Activated CD8-positive, alpha-beta memory T cell treated with anti-CD3 and anti-CD28 coated beads for 36 hours (primary cell): ENCODE measurements around the gene WDHD1. TPM values are rescaled to one million over a fixed set of nuclear protein-coding genes. Genes with fewer than 3 reads are reported as not detected.

Experiments used
- CTCF ChIA-PET: fragments of 350-600 bp; sonication (Branson Sonifier 250); formaldehyde crosslinking; loops from one replicate; lab custom pipeline; 2021; ENCODE audit warnings: antibody characterized with exemption; lab: Charles Lee
- POLR2A ChIA-PET: fragments of 350-600 bp; sonication (Branson Sonifier 250); formaldehyde crosslinking; loops from one replicate; lab custom pipeline; 2021; ENCODE audit warnings: antibody characterized with exemption; lab: Charles Lee
- total RNA-seq, 2 experiments: library from RNA; stranded (reverse); gene quantifications; one replicate each; pipeline ENCODE4 v1.2.3, GENCODE V29; 2021

The WDHD1 gene
- total RNA-seq, 2 experiments from 2014 or later = 62.4 to 63.6 TPM

DNA sequence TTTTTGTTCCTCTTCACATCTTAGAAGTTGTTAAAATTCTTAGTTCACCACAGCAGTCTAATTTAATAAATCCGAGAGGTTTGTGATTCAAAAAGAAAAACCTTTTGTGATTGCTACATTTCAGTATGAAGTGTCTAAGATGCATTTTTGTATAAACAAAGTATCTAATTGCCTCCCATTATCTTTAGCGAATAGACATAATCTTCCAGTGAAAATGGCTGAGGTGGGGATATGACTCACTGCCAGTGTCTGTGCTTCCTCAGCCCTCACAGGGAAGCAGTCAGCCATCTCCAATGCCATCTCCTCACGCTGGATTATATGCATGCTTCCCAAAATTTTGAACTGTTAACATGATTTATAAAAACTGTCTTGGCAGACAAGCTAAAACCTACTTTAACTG is 131.9 kb downstream of the WDHD1 start:
- POLR2A ChIA-PET = no interaction called here
- CTCF ChIA-PET = interaction anchor here (0.5 kb wide), 1 partner anchor 119 kb away, joined by 3 read pairs; no protein-coding TSS in a partner anchor

- CTCF ChIA-PET = no interaction called here
- POLR2A ChIA-PET = no interaction called here
These were observed 133.6 kb downstream of the WDHD1 start for GRCh38 chr14:54893151-54893760.

GRCh38 chr14:54891471-54892245 is 135.2 kb downstream of the WDHD1 start:
- CTCF ChIA-PET = no interaction called here
- POLR2A ChIA-PET = no interaction called here

DNA sequence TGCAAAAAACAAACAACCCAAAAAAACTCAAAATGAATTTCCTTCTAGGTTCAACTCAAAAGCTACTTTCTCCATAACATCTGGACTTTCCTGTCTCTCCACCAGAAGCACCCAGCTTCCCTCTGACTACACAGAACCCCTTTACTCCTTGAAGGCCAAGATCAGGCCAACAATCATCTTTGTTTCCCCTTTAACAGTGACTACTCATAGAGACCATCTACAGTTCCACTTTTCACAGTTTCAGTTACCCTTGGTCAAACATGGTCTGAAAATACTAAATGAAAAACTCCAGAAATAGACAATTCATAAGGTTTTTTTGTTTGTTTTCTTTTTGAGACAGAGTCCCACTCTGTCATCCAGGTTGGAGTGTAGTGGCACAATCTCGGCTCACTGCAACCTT is 136.1 kb downstream of the WDHD1 start:
- ChIA-PET CTCF (no interaction called here), POLR2A (no interaction called here)

GRCh38 chr14:54889919-54890318 is 137.0 kb downstream of the WDHD1 start:
- ChIA-PET CTCF (interaction anchor here (1.6 kb wide), 1 partner anchor 84 kb away, joined by 5 read pairs; no protein-coding TSS in a partner anchor), POLR2A (no interaction called here)

Other genes starting within 250 kb of the WDHD1 start
- 10 to 100 TPM; 29.7 to 32.5 TPM for gene GCH1, start 124.3 kb downstream of the WDHD1 start, total RNA-seq
- 10 to 100 TPM; 36.9 to 39.0 TPM for gene SOCS4, start 137 bp upstream of the WDHD1 start, total RNA-seq
- 100 to 1,000 TPM; 105 to 114 TPM for gene MAPK1IP1L, start 24.5 kb upstream of the WDHD1 start, total RNA-seq
- 10 to 100 TPM; 46.0 to 47.0 TPM for gene LGALS3, start 102.2 kb upstream of the WDHD1 start, total RNA-seq
- gene DLGAP5, start 164.5 kb upstream of the WDHD1 start, total RNA-seq = 10 to 100 TPM; 46.2 to 46.6 TPM
- gene FBXO34, start 244.3 kb upstream of the WDHD1 start, total RNA-seq = 10 to 100 TPM; 15.9 to 17.3 TPM